Stimulated activated memory B cell treated with anti-CD40 and anti-IgM and Interleukin-4, amounts not matched to agents 10 μg/mL and 1 μg/mL and 100 μg/mL, for 72 hours (primary cell): Measurements from ENCODE around the gene KRT82.

Experiments
- ATAC-seq: fragments of 150-1000 bp; cut with Tn5 transposase; 2 replicates; pipeline ENCODE4 v1.10.0; 2021
- H3K27ac Mint-ChIP-seq: one replicate; pipeline ENCODE4 v1.8.0; 2022; ENCODE audit warnings: mild to moderate bottlenecking, mixed read lengths
- H3K27me3 Mint-ChIP-seq: one replicate; pipeline ENCODE4 v1.8.0; 2022; ENCODE audit warnings: mixed read lengths
- H3K36me3 Mint-ChIP-seq: one replicate; pipeline ENCODE4 v1.8.0; 2022; ENCODE audit warnings: mixed read lengths
- H3K4me1 Mint-ChIP-seq: one replicate; pipeline ENCODE4 v1.8.0; 2022; ENCODE audit warnings: mixed read lengths
- H3K4me3 Mint-ChIP-seq: one replicate; pipeline ENCODE4 v1.8.0; 2022; ENCODE audit warnings: mild to moderate bottlenecking, moderate library complexity, mixed read lengths
- H3K9me3 Mint-ChIP-seq: one replicate; pipeline ENCODE4 v1.8.0; 2022; ENCODE audit warnings: mixed read lengths

Gene KRT82

DNA sequence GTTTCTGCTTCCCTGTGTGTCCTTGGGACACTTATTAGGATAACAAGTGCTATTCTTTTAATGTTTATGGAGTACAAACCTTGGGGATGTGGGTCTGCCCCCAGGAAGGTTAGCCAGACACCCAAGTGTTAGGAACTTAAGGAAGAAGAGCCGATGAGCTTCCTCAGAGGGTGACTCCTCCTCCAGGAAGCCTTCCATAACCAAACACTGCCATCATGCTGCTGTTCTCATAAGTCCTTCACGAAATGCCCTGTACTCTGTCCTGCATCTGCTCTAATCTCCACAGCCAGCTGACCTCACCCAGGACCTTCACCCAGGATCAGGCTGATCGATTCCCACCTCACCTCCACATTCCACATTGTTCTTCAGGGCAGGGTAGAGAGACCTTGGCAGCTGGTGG, 37.6 kb downstream of the KRT82 start:
- ATAC-seq, result no peak
- H3K27me3 Mint-ChIP-seq, result peaks cover 83% of the 10 kb centered on the region
- no peaks in the 10 kb centered on the region for H3K36me3 Mint-ChIP-seq
- H3K4me3 Mint-ChIP-seq, result no peak overlapping the region
- no peak overlapping the region for H3K27ac Mint-ChIP-seq
- no peaks in the 10 kb centered on the region for H3K9me3 Mint-ChIP-seq
- peaks cover 18% of the 10 kb centered on the region for H3K4me1 Mint-ChIP-seq

DNA sequence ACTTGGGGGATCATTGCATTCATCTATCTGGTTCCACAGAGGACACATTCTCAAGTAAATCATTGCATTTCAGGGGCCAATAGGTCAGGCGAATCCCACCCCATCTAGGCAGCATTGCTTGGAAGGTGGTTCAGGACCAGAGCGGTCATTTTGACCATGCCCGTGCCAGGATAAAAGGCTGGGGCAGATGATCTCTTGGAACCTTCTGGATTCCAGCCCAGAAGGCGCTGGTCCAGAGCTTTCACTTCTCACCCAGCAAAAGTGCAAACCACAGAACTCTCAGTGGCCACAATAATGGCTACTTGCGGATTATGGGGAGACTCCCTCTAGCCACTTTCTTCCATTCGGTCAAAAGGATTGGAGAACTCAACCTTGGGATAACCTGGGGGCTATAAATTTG, 38.3 kb downstream of the KRT82 start:
- Mint-ChIP-seq H3K4me1 (peaks cover 18% of the 10 kb centered on the region), H3K27ac (no peak overlapping the region), H3K4me3 (no peak overlapping the region), H3K9me3 (no peaks in the 10 kb centered on the region), H3K27me3 (peaks cover 89% of the 10 kb centered on the region), H3K36me3 (no peaks in the 10 kb centered on the region)
- ATAC-seq, result no peak

DNA sequence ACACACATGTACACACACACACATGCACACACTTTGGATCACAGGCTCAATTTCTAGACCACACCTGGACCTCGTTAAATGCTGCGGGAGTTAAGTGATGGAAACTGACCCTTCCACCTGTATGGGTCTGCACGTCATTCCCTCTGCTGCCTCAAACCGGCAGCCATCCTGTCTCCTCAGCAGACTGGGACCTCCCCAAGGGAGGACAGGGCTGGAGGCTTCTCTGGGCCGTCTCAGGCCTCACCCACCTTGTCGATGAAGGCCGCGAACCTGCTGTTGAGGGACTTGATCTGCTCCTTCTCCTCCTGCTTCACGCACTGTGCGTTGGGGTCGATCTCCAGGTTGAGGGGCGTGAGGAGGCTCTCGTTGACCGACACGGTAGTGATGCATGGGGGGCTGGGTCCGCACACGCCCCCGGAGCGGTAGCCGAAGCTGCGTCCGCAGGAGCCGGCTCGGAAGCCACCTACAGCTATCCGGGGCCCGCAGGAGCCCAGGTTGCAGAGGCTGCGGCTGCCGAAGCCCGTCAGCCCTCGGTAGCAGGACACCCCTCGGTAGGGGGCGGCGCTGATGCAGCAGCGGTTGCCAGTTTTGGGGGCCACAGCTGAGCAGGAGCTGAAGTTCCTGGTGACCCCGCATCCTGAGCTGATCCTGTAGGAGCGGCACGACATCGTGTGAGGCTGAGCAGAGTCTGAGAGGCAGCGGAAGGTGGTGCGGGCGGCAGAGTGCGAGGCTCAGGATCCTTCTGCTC, 39.2 kb downstream of the KRT82 start, which contains the start of gene KRT85:
Gene KRT85 (minus strand): TSS at position 744 of the 748 bp plus-strand sequence. CDS start 76 bp downstream, at position 668.
- Mint-ChIP-seq H3K27me3 (peaks cover 83% of the 10 kb centered on the region), H3K9me3 (no peaks in the 10 kb centered on the region), H3K4me1 (peaks cover 18% of the 10 kb centered on the region), H3K4me3 (no peak within 1 kb of the TSS), H3K27ac (no peak within 1 kb of the TSS), H3K36me3 (no peaks in the 10 kb centered on the region)
- ATAC-seq, result no peak

DNA sequence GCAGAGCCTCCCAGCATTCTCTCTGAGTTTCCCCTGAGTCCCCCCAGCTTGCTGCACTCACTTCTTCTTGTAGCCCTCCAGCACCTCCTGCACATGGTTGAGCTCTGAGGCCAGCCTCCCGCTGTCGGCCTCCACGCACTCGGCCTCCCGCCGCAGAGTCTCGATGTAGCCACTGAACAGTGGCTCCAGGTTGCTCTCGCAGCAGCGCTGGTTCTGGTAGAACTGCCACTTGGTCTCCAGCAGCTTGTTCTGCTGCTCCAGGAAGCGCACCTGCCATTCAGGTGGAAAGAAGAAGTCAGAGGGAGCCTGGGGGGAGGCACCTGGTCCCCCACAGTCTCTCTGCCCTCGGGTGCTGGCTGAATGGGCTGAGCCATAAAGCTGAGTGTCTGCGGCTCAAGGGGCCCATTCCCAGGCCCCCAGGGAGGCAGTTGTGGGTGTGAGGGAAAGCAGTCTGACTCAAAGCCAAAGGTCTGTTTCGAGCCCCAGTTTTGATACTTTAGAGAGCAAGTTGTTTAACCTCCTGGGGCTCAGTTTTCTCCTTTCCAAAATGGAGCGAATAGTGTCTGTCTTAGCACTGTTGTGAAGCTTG, 41.1 kb downstream of the KRT82 start:
- Mint-ChIP-seq H3K4me1 (peaks cover 21% of the 10 kb centered on the region), H3K27ac (no peak overlapping the region), H3K9me3 (no peaks in the 10 kb centered on the region), H3K4me3 (no peak overlapping the region), H3K27me3 (peaks cover 75% of the 10 kb centered on the region), H3K36me3 (no peaks in the 10 kb centered on the region)
- peak; percentile 77 for ATAC-seq

DNA sequence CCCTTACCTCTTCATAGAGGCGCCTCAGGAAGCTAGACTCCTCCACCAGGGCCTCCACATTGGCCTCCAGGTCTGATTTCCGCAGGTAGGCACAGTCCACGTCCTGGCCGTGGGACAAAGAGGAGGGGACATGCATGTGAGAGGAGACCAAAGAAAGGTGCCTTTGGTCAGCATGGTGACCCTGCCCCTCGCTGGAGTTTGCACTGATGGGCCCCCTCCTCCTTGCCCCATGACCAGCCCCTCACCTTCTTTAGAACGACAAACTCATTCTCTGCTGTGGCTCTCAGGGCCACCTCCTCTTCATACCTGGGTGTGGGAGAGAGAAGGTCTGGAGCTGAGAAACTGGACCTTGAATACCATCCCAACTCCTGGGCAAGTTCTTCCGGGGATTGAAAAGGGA, 42.1 kb downstream of the KRT82 start:
- Mint-ChIP-seq H3K4me1 (peaks cover 30% of the 10 kb centered on the region), H3K36me3 (no peaks in the 10 kb centered on the region), H3K9me3 (no peaks in the 10 kb centered on the region), H3K4me3 (no peak overlapping the region), H3K27ac (no peak overlapping the region), H3K27me3 (peaks cover 75% of the 10 kb centered on the region)
- no peak for ATAC-seq

DNA sequence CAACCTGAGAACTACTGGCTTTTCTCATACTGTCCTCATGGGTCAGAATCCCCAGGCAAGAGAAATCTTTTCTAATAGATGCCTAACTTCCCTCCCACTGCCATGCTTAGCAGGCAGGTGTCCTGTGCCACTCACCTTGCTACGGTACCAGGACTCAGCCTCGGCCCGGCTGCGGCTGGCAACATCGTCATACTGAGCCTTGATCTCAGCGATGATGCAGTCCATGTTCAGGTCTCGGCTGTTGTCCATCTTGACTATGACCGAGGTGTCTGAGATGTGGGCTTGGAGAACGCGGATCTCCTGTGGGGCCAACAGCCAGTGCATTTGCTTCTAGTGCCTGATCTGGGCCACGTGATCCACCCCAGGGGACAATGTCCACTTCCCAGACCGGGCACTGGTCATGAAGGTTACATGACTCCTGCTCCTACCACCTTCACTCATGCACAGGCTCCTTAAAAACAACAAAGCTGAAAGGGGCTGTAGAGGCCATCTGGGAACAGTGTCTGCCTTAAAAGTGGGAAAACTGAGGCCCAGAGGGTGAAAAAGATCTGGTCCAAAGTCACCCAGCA, 42.9 kb downstream of the KRT82 start:
- Mint-ChIP-seq H3K27me3 (peaks cover 70% of the 10 kb centered on the region), H3K9me3 (no peaks in the 10 kb centered on the region), H3K4me3 (no peak overlapping the region), H3K27ac (no peak overlapping the region), H3K36me3 (no peaks in the 10 kb centered on the region), H3K4me1 (peaks cover 39% of the 10 kb centered on the region)
- ATAC-seq, result no peak

DNA sequence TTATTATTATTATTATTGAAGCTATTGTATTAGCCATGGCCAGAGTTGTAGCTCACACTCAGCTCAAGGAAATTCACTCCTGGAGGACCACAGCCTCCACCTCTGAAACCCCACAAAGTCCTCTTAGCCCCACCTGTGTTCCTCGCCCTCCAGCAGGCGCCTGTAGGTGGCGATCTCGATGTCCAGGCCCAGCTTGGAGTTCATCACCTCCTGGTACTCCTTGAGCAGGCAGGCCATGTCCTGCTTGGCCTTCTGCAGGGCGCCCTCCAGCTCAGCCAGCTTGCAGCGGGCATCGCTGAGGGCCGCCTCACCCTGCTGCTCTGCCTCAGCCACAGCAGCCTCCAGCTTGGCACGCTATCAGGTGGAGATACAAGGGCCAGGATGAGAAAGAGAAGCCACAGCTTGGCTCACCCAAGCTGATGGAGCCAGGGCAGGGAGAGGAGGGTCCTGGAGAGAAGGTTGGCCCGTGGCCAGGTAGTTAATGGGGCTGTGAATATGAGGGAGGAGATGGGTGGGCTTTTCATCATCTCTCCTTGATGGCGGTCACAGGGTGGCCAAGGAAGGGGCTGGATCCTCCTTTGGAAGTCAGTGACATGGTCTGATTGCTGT, 43.9 kb downstream of the KRT82 start:
- Mint-ChIP-seq H3K27me3 (peaks cover 62% of the 10 kb centered on the region), H3K36me3 (no peaks in the 10 kb centered on the region), H3K4me3 (no peak overlapping the region), H3K27ac (no peak overlapping the region), H3K9me3 (no peaks in the 10 kb centered on the region), H3K4me1 (peaks cover 47% of the 10 kb centered on the region)
- no peak for ATAC-seq

DNA sequence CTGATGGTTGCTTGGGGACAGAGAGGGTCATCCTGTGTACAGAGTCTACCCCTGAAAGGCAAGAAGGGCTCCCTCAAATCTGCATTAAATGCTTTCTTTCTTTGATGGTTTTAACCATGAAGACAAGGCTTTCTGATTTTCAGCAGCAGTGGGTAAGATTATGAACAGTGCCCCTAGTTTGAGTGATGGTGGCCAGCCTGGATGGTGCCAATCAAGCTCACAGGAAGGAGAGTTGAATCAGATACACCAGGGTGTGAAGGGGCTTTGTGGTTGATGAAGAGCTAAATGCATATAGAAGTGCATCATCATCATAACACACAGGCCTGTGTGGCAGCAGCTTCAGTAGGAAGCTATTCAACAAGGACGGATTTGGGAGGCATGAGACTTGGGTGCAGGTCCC, 44.6 kb downstream of the KRT82 start:
- H3K9me3 Mint-ChIP-seq, result no peaks in the 10 kb centered on the region
- no peak overlapping the region for H3K27ac Mint-ChIP-seq
- ATAC-seq, result no peak
- H3K36me3 Mint-ChIP-seq, result no peaks in the 10 kb centered on the region
- H3K4me1 Mint-ChIP-seq, result peaks cover 47% of the 10 kb centered on the region
- H3K27me3 Mint-ChIP-seq, result peaks cover 55% of the 10 kb centered on the region
- H3K4me3 Mint-ChIP-seq, result no peak overlapping the region

DNA sequence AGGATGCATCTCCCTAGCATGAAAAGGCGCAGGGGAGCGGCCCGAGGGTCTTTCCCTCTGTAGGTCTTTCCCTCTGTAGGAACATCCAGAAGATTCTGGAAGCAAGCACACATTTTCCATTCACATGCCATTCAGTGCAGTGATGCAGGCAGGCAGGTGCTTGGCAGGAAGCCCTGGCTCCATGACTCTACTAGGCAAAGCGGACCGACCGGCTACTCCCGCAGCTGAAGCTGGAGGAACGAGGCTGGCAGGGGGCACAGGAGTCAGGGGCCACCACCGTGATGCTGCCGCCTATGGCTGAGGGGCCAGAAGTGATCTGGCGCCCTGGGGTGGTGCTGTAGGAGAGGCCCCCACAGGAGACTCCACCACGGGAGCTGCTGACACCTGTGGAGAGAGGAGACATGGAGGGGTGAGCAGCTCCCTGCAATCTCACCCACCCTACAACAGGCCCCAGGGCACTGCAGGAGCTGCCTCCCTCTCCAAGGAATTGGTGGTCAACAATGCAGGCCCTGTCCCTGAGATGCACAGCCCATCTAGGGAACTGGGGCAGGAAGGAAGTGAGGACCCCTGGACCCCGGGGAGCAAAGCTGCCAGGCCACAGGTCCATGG, 45.4 kb downstream of the KRT82 start:
- H3K9me3 Mint-ChIP-seq, result no peaks in the 10 kb centered on the region
- H3K27me3 Mint-ChIP-seq, result peaks cover 47% of the 10 kb centered on the region
- H3K4me1 Mint-ChIP-seq, result peaks cover 44% of the 10 kb centered on the region
- no peaks in the 10 kb centered on the region for H3K36me3 Mint-ChIP-seq
- no peak for ATAC-seq
- no peak overlapping the region for H3K27ac Mint-ChIP-seq
- H3K4me3 Mint-ChIP-seq, result no peak overlapping the region

DNA sequence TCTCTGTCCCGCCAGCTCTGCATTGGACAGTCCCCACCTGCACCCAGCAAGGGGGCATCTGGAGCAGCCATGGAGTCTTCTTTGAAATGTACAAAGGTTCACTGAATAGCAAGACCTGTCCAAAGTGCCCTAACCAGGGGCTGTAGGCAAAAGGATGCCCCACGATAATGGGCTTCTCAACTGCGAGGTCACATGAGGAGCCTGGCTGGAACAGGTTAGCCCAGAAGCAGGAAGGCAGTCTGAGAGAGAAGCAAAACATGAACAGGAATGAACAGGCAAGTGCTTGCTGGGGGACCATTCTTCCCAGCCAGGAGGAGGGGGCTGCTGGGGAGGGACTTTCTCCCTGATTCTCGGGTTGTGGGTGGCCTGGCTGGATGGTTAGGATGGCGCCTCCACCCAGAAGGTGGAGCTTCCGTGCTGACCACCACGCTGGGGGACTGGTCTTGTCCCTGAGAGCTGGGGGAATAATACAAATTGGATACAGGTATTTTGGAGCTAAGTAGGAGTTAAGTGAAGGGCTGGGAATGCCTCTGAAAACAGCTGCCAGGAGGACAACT, 46.0 kb downstream of the KRT82 start:
- peaks cover 40% of the 10 kb centered on the region for H3K4me1 Mint-ChIP-seq
- no peaks in the 10 kb centered on the region for H3K36me3 Mint-ChIP-seq
- H3K4me3 Mint-ChIP-seq, result no peak overlapping the region
- H3K9me3 Mint-ChIP-seq, result no peaks in the 10 kb centered on the region
- H3K27ac Mint-ChIP-seq, result no peak overlapping the region
- peaks cover 46% of the 10 kb centered on the region for H3K27me3 Mint-ChIP-seq
- ATAC-seq, result no peak

DNA sequence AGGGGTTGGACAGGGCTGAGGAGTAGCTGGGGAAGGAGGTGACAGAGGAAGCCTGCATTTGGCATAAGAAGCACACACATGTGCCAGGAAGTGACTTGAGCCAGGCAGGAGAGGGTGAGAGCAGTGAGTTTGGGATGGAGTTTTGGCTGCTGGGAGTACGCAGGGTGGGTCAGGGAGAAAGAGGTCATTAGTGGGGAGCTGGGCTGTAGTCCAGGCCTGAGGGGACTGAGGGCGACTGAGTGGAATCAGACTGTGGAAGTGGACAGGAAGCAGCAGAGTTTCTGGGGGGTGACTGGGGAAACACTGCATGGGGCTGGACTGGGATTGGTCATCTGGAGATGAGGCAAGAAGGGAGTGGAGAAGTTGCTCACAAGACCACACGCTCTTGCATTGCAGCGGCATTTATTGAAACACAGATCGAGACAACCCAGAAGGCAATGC, 46.5 kb downstream of the KRT82 start:
- Mint-ChIP-seq H3K4me1 (peaks cover 34% of the 10 kb centered on the region), H3K9me3 (no peaks in the 10 kb centered on the region), H3K36me3 (no peaks in the 10 kb centered on the region), H3K4me3 (no peak overlapping the region), H3K27ac (no peak overlapping the region), H3K27me3 (peaks cover 44% of the 10 kb centered on the region)
- no peak for ATAC-seq

DNA sequence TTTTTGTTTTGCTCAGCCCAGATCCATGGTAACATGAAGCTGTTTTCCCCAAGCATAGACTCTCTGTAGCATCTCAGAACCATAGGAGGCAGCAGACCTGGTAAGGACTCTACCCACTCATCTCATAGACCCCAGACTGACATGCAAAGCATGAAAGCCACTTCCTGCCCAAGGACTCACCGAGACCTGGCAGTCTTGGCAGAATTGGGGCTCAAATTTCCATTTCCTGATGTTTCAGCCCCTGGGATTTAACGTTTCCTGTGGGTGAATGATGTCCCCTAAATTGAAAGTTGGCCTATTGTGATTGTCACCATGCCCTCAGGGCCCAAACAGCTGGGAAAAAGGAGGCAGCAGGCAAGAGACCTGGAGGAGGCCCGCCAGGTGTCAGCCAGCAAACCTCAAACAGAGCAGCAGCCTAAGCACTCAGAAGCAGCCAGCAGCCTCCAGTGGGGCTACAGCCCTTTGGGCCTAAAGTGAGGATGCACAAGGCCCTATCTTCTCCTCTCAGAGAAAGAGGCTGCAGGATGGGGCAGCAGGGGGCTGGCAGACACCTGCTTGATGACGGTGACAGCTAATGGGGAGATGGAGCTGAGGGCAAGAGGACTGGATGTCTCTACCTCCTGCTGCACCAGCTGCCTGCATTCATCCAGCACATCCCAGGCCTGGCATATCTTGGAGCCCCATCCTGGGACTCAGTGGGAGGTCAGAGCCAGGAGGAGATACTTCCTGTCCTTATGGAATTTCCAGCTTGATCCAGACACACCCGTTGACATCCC, 47.4 kb downstream of the KRT82 start:
- Mint-ChIP-seq H3K27me3 (peaks cover 36% of the 10 kb centered on the region), H3K9me3 (no peaks in the 10 kb centered on the region), H3K4me1 (peaks cover 29% of the 10 kb centered on the region), H3K4me3 (no peak overlapping the region), H3K27ac (no peak overlapping the region), H3K36me3 (no peaks in the 10 kb centered on the region)
- peak; percentile 88 for ATAC-seq

DNA sequence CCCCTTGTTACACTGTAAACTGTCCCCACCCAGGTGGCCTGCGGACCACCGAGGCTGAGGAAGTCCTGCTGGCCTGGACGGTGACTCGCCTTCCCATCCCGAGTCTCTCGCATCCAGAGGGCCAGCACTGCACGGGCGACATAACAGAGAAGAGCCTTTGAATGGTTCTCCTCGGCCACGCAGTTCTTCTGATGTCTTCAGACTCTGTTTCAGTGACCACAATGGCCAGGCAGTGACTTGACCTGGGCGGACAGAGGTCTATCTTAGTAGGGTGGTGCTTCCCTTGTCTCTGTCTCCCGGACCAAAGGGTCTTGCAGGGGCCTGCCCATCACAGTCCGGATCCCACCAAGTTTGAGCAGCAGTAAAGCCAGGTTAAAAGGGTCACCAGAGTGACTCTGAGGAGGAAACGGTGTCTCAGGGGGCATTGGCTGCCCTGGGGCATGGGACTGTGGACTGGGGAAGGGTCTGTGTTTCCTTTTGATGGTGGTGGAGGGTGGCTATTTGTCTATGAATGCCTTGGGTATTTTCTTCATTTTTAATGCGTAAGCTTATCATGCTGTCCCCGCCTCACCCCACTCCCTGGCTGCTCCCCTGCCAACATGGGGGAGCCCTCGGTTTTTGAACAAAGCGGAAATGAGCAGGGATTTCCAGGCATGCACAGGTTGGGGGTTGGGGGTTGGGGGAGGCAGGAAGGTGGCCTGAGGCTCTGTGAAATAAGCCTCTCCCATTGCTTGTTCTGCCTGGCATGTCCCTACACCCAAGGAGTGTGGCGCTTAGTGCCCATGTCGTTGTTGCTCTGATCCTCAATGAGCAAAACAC, 49.2 kb downstream of the KRT82 start:
- peaks cover 32% of the 10 kb centered on the region for H3K27me3 Mint-ChIP-seq
- H3K36me3 Mint-ChIP-seq, result no peaks in the 10 kb centered on the region
- ATAC-seq, result no peak
- H3K4me3 Mint-ChIP-seq, result no peak overlapping the region
- no peak overlapping the region for H3K27ac Mint-ChIP-seq
- H3K9me3 Mint-ChIP-seq, result no peaks in the 10 kb centered on the region
- H3K4me1 Mint-ChIP-seq, result peaks cover 29% of the 10 kb centered on the region
